Cerebellar cortex (tissue), 1 donor: Measurements from ENCODE around the gene RPS6KA5.
"Not testable (repeated sequence)": the region's sequence is repeated elsewhere in the genome, so short reads cannot be mapped to it uniquely, and the experiment has no call there.

Experiments used
- DNase-seq: peaks from one replicate; pipeline ENCODE4 v3.0.0-alpha.2; 2015; ENCODE audit warnings: low spot score

The RPS6KA5 gene

DNA sequence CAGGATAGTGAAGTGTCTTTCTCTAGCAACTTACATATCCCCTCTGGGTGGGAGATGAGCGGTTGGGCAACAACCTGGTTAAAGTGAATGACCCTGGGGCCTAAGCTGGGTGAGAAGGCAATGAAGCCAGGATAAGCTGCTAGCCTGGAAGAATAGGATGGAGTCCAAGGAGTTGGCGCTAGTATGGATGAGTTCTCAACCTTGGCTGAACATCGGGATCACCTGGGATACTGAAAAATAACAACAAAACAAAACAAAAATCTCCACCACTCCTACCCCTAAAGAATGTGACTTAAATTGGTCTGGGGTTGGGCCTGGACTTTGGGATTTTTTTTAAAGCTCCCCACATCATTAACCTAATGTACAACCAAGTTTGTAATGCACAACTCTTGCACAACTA lies 4.8 kb upstream of the RPS6KA5 start:
- DNase-seq: no peak

DNA sequence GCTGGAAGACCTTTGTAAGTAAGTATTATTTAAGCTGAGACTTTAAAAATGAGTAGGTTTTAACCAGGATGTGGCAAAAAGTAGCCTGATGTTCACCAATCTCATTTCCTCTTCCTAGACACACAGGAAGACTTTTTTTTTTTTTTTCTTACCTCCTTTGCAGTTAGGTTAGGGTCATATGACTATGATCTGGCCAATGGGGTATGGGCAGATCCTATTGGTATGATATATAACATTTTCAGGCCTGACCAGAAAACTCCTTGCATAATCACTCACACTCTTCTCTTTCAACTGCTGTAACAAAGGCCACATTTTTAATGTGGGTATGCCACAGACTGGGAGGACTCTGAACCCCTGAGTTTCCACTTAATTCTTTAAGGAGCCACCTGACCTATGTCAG lies 2.7 kb upstream of the RPS6KA5 start:
- no peak for DNase-seq

DNA sequence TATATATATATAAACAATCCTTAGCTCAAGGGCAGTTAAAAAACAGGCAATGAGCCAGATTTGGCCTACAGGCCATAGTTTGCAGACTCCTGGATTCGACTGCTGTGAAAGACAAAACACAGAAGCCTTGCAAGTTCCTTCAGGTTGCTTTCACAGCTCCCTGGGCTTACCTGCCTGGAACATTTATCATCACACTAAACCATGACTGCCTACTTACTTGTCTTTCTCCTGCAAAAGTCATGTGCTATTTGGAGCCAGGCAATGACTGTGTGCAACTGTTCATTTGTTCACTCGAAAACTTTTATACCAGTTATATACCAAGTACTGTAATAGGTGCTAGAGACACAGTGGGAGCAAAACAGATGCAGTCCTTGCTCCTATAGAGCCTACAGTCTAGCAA lies 2.2 kb upstream of the RPS6KA5 start:
- DNase-seq: no peak

DNA sequence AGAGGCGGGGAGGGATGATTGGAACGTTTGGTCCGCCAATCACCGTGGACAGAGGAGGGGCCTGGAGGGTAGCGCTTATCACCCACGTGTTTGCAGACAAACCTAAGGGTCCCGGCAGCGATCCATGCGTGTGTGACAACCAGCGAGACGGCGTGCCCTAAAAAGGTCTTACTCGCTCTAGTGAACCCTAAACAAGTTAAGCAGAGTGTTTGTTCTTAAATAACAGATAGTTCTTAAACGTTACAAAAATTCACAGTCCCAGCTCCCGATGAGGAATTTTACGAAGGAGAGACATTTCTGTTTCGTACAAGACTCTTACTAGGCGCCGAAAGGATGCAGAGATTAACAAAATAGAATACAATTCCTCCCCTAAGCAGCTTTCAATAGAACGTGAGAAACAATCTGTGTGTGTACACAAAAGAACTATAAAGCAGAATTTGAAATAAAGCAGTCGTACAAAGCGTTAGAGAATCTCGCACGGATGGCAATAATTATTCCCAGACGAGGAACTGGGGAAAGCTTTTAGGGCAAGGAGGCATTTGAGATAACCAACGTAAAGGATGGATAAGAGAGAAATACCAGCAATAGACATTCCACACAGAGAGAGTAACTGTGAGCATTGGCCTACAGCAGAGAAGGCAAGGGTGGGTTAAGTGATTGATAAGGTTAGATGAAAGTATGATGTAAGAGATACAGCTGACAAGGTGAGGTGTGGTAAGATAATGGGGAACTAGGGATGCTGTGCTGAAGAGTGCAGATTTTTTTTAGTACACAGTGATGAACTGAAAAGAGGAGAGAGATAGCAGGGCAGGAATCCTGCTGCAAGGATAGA lies 831 bp upstream of the RPS6KA5 start:
- no peak for DNase-seq

DNA sequence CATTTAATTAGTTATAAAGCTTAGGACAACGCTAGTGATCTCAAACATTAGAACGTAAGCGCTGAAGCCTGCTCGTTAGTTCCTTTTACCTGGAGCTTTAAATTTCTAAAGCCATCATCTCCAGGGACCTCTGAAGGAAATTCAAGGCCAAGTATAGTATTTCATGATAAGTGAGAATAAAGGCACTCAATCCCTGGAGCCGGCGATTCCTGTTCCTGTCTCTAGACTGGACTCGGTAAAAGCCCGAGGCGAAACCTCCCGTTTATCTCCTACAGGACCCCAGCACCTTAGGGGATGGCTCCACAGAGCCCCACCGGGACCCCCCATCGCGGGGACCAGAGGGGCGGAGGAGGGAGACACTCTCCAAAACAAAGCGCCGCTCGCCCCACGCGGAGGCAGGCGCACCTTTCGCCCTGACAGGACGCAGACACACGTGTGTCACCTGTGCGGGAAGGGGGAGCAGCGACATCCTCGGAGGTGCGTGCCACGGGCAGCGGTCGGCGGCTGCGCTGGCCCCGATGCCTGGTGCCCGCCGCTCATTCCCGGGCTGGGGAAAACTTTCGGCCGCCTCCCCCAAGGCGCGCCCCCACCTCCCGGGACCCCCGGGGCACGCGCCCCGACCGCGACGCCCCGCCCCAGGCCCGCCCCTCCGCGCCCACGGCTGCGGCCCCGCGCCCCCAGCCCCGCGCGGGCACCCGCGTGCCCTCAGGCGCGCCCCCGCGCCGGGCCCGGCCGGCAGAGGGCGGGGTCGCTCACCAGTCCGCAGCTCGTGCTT lies 678 bp downstream of the RPS6KA5 start:
- DNase-seq: peak; percentile 46

DNA sequence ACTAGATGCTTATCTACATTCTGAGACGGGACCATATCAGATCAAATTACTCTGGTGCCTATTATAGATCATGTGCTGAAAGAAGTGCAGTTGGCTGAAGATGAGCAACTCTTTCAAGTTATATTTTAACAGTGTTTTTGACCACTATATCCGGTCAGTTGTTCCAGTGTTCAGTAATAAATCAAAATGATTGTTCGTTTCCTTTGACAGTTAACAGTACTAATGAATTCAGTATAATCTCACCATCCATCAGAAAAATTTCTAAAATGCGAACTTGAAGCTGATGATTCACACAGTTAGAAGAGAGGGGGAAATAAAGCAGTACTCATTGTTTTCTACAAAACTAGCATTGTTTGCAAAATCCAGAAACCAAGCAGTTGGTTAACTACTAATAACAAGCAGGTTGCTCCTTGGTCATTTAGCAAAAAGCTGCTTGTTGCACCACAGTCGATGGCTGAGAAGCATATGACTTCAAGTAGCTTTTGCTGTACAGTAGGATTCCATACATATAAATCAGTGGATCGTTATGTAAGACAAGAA lies 2.3 kb downstream of the RPS6KA5 start:
- DNase-seq: peak; percentile 27

DNA sequence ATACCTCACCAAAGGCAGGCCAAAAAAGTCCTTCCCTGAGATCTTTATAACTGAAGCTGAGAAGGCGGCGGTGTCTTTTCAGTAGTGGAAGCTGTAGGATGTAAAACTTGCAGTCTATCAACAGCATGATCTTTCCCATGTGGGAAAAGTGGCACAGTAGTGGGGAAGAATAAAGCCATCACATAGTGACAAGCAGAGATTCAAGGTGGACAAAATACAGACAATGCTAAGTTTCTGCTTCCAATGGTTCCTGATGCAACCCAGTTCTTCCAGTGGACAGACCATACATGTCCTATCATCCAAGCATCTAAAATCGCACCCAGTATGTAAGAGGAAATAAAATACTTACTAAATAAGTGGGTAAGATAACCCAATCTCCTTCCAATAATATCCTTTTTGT lies 4.1 kb downstream of the RPS6KA5 start:
- DNase-seq: no peak

DNA sequence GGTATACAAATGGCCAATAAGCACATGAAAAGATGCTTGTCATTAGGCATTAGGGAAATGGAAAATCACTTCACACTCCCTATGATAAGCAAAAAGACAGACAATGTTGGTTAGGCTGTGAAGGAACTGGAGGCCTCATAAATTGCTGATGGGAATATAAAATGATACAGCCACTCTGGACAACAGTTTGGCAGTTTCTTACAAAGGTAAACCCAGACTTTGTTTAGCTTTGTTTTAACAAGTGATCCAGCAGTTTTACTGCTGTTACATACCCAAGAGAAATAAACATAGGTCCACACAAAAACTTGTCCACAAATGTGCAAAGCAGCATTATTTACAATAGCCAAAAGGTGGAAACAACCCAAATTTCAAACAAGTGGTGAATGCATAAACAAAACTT lies 5.4 kb downstream of the RPS6KA5 start:
- DNase-seq: no peak

DNA sequence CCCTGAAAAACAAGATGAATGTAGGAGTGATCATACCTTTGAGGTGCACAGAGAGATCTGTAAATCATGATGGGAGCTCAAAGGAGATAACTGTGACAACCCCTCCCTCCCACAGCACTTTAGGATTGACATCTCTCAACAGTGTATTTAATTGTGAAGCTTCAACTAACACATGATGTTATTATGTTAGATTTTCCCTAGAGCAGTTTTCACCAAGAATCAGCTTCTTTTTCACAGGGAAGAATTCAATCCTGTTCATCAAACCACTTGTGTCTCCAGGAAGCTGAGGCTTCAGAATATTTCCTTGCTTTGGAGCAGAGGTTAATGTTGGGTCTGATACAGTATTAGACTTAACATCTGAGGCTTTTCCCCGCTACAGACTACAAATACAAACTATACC lies 11.8 kb downstream of the RPS6KA5 start:
- no peak for DNase-seq

DNA sequence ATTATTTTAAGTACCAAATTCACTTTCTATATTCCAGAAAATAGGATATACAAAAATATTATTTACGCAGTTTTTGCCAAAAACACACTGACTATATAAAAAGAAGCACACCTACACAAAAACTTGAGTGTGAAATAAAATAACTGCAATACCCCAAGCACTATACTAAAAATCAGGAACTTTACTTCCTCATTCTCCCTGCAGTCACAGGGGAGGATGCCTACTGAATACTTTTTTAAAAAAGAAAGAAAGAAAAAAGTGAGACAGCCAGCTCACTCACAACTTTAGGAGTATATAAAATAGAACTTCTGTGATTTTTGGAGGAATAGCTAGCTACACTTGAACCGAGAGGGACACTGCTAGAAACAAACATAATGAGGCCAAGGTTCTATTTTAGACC lies 12.2 kb downstream of the RPS6KA5 start:
- no peak for DNase-seq

DNA sequence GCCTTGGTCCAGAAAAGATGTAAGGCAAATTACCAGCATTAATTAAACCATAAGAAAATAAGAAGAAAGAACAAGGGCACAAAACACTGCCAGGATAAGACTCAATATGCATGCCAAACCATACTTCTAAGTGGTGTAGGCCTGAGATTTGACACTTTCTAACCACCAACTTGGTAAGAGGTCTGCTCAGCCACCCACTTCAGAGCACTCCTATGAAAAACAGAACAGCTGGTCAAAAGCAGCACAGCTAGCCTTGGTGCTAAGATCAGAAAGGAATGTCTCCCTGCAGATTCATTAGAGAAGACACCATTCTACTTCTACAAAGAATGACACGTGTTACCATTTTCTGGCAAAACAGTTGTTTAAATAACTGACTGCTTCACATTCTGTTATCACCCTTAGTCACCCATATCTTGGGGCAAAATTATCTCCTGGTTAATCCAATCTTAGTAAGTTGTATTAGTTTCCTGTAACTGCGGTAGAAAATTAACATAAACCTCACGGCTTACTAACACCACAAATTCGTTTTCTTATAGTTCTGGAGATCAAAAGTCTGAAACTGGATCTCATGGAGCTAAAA lies 13.2 kb downstream of the RPS6KA5 start:
- DNase-seq: no peak

DNA sequence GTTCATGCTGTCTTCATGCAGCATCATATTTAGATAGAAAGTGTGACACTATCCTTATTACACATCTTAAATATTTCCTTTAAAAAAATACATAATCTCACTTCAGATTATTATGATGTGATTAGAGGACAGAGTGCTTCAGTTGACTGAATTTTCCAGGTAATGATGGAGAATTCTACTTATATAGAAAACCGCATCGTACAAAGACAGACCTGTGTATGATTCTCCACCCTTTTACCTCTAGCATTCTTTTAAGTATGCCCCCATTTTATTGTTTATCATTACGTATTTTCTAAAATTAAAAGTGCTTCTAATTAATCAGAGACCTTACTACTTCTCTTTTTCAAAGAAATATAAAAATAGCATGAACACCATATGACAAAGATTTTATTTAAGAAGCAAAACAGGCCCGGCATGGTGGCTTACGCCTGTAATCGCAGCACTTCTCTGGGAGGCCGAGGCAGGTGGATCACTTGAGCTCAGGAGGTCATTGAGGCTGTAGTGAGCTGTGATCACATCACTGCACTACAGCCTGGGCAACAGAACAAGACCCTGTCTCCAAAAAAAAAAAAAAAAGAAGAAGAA lies 13.9 kb downstream of the RPS6KA5 start:
- DNase-seq: no peak

DNA sequence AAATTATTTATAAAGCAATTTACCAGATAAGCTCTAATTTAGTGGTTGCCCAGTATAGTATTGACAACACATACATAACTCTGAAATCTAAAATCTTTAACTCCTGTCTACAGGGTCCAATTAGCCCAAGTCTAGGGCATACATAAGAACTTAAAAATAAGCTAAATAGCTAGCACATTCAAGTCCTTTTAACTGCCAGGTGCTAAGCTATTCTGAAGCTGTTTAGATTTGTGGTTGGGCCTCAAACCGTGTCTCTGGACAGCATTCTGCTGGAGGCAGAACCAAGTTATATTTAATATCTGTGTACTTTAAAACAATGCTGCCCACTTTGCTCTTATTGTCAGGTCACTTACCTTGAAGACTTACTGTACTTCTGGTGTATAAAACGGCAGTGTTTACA lies 19.0 kb downstream of the RPS6KA5 start:
- DNase-seq: no peak

DNA sequence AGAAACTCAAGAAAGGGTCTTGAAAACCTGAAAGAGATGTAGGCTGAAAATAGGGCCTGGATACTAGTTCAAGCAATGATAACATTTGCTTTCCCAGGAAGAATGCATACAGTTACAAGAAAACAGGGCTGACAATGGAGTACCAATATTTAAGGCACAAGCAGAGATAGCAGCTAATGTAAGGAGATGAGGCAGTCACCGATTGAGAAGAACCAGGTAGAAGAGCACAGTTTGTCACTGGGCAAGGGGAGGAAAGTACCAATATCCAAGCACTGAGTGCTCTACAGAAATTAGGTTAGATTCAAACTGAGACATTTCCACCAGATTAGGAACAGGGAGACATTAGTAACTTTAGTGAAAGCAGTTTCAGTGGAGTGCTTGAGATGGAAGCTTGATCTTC lies 19.9 kb downstream of the RPS6KA5 start:
- DNase-seq: no peak

DNA sequence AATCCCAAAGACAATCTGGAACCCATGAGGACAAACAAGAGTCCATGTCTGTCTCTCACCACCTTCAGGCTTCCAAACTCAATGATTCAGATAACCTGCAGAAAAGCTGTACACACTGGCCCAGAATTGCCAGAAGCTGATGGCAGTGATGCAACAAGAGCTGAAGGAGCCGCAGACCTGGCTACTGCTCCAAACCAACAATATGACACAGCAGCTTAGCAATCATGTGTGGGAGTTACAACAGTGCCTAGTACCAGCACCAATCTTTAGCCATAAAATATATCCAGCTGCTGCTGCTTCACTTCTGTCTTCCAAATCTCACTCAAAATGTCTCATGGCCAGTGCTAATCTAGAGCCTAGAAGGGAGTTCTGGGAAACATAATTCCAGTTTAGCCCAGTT lies 22.0 kb downstream of the RPS6KA5 start:
- no peak for DNase-seq

DNA sequence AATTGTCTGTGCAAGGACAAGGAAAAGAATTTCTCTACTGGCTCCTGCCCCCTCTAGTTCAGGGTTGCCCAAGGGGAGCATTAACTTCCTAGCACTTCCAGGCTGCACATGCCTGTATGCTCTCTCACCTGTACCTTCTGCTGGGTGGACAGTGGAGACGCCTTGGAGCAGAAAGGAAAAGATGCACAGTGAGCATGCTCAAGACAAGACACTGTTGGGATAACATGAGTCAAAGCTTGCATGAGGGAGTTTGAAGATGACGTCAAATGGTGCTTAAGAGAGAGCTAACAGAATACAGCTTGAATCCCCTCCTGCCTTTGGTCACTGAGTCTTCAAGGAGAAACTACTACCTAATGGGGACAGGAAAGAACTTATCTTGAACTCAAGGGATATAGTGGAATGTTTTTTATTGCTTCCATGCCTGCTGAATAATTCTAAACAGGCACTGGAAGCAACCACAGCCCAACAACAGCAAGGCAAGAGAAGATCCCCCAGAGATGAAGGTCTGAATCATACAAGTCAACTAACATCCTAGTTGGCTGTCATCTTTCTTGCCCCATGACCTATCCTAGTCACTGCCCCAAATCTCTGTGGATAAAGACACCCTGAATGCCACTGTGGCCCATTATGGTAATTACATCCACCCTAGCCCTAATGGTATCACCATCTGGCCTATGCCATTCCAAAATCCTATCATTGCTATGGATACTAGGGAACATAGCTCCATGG lies 23.5 kb downstream of the RPS6KA5 start:
- no peak for DNase-seq

DNA sequence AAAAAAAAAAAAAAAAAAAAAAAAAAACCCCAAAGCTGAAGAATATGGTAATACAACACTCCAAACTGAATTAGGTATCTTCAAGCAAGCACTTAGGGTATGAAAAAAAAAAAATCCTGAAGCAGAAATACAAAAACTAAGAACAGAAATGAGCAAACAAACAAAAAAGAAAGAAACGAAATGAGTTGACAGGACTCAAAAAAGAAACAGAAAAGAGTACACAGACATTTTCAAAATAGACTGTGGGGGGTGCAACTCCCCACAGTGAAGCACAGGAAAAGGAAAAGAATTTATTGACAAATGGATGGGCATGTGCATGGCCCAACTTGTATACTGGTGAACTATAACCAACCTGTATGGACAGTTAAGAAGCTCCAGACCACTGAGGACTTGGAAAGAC lies 24.6 kb downstream of the RPS6KA5 start:
- DNase-seq: no peak

DNA sequence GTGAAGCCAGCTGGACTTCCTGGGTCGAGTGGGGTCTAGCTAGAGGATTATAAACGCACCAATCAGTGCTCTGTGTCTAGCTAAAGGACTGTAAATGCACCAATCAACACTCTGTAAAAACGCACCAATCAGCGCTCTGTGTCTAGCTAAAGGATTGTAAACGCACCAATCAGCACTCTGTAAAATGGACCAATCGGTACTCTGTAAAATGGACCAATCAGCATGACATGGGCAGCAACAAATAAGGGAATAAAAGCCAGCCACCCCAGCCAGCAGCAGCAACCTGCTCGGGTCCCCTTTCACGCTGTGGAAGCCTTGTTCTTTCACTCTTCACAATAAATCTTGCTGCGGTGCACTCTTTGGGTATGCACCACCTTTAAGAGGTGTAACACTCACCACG lies 26.1 kb downstream of the RPS6KA5 start:
- not testable (repeated sequence) for DNase-seq

DNA sequence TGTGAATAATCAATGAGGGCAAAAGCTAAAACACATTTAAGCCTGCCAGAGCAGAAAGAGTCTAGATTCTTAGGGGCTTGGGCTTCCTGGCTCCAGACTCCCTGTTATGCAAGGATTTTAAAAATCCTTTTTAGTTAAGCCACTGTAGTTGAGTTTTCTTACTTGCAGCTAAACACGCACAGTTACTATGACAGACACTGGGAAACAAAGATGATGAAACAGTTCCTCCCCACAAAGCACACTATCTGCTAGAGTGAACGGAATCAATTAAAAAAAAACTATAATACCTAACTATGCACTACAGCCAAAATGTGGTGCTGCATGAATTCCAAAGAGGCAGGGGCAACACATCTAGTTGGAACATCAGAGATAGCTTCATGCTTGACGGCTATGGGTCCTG lies 28.2 kb downstream of the RPS6KA5 start:
- no peak for DNase-seq

DNA sequence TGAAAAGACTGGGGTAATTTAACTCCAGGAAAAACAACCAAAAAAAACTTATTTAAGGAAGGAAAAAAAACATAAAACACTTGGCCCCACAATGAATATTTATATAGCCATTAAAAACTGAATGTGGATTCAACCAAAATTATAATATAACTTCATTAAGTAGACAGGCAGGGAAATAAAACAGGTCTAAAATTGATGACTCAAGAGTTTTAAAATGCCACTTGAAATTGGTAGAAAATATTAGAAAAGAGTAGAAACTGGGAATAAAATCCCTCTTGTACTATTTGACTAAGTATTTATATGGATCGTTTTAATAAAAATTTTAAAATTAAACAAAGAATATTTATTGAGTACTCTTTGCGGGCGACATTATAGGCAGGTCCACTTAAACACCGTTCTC lies 28.8 kb downstream of the RPS6KA5 start:
- no peak for DNase-seq

DNA sequence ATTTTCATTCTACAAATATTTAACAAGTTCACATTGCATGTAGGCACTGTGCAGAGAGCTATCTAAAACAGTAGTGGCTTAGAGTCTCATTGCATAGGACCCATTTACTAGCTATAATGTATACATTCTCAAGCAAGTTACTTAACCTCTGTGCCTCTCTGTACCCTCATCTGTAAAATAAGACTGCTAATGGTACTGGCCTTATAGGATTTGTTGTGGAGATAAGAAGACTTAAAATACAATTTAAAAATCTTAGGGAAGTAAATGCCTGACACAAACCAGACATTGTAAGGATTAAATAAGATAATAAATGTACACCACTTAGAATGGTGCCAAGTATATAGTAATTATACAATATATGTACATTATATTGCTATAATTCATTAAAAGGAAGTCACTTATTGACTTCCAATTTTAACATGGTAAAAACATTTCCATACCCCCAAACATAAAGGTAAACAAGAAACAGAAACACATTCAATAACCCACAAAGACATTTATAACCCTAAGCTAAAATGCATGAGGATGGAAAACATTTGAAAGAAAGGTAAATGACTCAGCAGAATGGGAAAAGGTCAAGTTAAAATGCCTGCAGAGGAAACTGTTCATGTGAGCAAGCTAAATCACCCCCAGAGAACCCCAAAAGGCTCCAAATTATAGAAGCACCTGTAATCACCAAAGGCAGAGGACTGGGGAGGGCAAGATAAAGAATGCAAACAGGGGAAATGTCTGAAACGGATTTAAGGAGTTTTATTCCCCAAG lies 30.8 kb downstream of the RPS6KA5 start:
- no peak for DNase-seq
